HUES48 (cell line): ENCODE data around the gene IQSEC3.

Experiments
- H3K27ac ChIP-seq: one replicate; pipeline ENCODE4 v1.7.0; 2013; ENCODE audit warnings: low read depth, low read length, inconsistent platforms
- H3K27me3 ChIP-seq: 2 replicates; pipeline ENCODE4 v1.6.1; 2013; ENCODE audit warnings: mild to moderate bottlenecking, low read length; ENCODE audit not compliant: control insufficient read depth, insufficient read depth
- H3K36me3 ChIP-seq: 2 replicates; pipeline ENCODE4 v1.6.1; 2013; ENCODE audit warnings: low read length; ENCODE audit not compliant: control insufficient read depth, insufficient read depth
- H3K4me1 ChIP-seq: 2 replicates; pipeline ENCODE4 v1.6.1; 2013; ENCODE audit warnings: mild to moderate bottlenecking, low read length; ENCODE audit not compliant: control insufficient read depth, insufficient read depth
- H3K4me3 ChIP-seq: 2 replicates; pipeline ENCODE4 v1.5.1; 2013; ENCODE audit warnings: mild to moderate bottlenecking, low read depth, low read length
- H3K9ac ChIP-seq: 2 replicates; pipeline ENCODE4 v1.6.1; 2013; ENCODE audit warnings: mild to moderate bottlenecking, low read depth, low read length, moderate library complexity
- H3K9me3 ChIP-seq: 2 replicates; pipeline ENCODE4 v1.6.1; 2013; ENCODE audit warnings: low read length; ENCODE audit not compliant: control insufficient read depth, insufficient read depth

The IQSEC3 gene

DNA sequence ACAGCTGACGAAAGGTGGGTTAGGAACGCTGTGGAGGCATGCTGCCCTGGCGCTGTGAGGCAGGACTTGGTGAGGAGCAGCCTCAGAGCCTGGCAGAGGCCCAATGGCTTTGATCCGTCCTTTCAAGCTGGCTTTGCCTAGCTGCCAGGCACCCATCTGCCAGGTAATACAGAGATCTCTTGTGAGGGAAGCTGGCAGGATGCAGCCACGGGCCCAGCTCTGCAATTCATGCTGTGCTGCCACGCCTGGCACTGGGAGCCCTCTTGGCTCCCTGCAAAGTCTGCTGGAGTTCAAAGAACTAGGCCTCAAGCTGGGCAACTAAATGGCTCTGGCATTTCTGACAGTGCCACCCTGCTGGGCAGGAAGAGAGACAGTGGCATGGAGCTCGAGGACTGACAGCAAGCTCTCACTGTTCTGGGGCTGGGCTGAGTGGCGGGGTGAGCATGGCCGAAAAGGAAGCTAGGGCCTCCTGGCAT is 18.7 kb downstream of the IQSEC3 start:
- Histone ChIP-seq H3K9ac (no peak overlapping the region), H3K27ac (no peak overlapping the region), H3K36me3 (no peaks in the 10 kb centered on the region), H3K27me3 (peaks cover under 1% of the 10 kb centered on the region), H3K4me3 (no peak overlapping the region), H3K9me3 (peaks cover 4% of the 10 kb centered on the region; the same call in 1 of the 2 replicates), H3K4me1 (no peaks in the 10 kb centered on the region)

DNA sequence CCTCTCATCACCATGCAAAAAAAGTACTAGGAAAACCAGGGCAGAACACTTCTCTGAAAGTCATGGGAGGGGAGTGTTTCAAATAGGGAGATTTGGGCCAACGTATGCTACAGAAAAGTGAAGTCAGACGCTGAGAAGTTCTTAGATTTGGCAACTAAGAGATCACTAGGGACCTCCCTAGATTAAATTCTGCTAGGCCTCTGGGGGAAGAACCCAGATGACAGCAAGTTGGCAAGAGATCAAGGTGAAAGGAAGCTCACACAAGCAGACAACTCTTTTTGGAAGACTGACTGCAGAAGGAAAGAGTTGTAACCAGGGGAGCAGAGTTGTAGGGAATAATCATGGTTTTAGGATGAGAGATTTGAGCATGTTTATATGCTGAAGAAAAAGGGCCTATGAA is 20.7 kb downstream of the IQSEC3 start:
- Histone ChIP-seq H3K27ac (no peak overlapping the region), H3K4me1 (no peaks in the 10 kb centered on the region), H3K9ac (no peak overlapping the region), H3K4me3 (no peak overlapping the region), H3K9me3 (peaks cover 4% of the 10 kb centered on the region; the same call in 1 of the 2 replicates), H3K27me3 (no peaks in the 10 kb centered on the region), H3K36me3 (no peaks in the 10 kb centered on the region)

DNA sequence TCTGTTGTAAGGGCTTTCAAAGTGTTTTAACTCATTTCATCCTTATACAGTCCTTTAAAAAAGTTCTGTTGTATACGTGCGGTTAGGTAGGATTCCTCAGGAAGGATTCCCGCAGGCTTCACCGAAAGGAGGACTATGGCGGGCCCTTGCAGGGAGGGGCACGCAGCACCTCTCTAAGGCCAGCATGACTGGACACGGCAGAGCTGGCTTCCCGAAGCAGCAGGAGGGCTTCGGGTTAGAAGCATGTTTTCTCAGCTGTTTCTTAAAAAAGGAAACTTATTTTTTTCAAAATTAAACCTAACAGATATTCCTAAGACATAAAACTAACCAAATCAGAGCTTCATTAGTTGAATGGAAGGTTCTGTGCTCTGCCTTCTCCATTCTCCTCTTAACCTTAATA is 21.3 kb downstream of the IQSEC3 start:
- Histone ChIP-seq H3K9ac (no peak overlapping the region), H3K27ac (no peak overlapping the region), H3K9me3 (peaks cover 4% of the 10 kb centered on the region; the same call in 1 of the 2 replicates), H3K27me3 (no peaks in the 10 kb centered on the region), H3K4me3 (no peak overlapping the region), H3K36me3 (no peaks in the 10 kb centered on the region), H3K4me1 (no peaks in the 10 kb centered on the region)

DNA sequence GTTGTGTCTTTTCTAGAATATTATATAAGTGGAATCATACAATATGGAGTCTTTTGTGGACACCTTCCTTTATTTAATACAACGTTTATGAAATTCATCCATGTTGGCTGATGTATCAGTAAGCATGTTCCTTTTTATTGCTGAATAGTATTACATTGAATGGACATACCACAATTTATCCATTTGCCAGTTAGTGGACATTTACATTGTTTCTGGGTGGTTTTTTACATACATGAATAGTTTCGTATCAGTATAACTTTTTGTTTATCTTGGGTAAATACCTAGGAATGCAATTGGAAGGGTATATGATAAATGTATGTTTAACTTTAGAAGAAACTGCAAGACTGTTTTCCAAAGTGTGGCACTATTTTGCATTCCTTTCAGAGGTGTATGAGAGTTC is 23.1 kb downstream of the IQSEC3 start:
- H3K36me3 ChIP-seq, result no peaks in the 10 kb centered on the region
- no peak overlapping the region for H3K4me3 ChIP-seq
- no peak overlapping the region for H3K27ac ChIP-seq
- H3K9ac ChIP-seq, result no peak overlapping the region
- H3K27me3 ChIP-seq, result no peaks in the 10 kb centered on the region
- no peaks in the 10 kb centered on the region for H3K4me1 ChIP-seq
- peaks cover 4% of the 10 kb centered on the region; the same call in 1 of the 2 replicates for H3K9me3 ChIP-seq

DNA sequence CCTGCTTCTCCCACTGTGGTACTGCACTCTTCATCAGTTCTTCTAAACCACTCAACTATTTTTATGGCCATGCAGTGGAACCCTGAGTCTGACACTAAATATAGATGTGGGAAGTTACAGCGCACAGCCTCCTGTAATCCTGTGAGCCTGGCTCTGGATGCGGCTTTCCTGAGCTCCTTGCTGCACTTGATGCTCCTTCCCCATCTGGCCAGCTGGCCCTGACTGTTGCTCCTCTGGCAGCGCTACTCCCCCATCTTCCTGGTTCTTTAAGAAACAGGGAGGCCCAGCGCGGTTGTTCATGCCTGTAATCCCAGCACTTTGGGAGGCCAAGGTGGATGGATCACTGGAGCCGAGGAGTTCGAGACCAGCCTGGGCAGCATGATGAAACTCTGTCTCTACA is 24.6 kb downstream of the IQSEC3 start:
- Histone ChIP-seq H3K4me1 (no peaks in the 10 kb centered on the region), H3K36me3 (no peaks in the 10 kb centered on the region)

DNA sequence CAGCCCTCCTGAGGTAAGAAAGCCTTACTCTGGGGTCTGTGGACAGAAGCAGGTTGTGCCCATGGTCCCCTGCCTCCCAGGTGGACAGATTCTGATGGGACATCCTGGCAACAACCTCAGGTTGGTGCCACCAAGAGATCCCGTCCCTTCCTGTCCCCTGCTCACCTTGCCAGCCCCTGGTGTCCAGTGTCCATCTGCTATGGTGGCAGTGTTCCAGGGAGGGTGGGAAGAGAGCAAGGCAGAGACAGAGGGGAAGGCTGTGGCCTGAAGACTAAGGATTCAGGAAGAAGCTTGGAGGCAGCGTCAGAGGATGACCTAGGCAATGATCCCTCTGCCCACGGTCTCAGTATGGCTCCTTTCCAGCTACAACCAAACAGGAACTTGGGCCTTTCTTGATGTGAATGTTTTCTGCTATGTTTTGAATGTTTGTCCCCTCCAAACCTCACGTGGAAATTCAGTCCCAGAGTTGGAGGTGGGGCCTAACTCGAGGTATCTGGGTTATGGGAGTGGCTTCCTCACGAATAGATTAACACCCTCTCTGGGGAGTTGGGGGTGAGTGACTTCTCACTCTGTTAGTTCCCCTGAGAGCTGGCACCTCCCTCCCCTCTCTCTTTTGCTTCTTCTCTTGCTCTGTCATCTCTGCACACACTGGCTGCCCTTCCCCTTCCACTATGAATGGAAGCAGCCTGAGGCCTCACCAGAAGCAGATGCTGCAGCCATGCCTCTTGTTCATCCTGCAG is 26.9 kb downstream of the IQSEC3 start:
- Histone ChIP-seq H3K27ac (no peak overlapping the region), H3K4me1 (no peaks in the 10 kb centered on the region), H3K9ac (no peak overlapping the region), H3K4me3 (no peak overlapping the region), H3K36me3 (no peaks in the 10 kb centered on the region), H3K9me3 (peaks cover 4% of the 10 kb centered on the region; the same call in 1 of the 2 replicates), H3K27me3 (peaks cover 5% of the 10 kb centered on the region; the same call in 1 of the 2 replicates)

More for the DNA sequence above, 24.6 kb downstream of the IQSEC3 start:
- Histone ChIP-seq H3K9me3 (peaks cover 4% of the 10 kb centered on the region; the same call in 1 of the 2 replicates), H3K27me3 (no peaks in the 10 kb centered on the region), H3K9ac (no peak overlapping the region), H3K27ac (no peak overlapping the region), H3K4me3 (no peak overlapping the region)

DNA sequence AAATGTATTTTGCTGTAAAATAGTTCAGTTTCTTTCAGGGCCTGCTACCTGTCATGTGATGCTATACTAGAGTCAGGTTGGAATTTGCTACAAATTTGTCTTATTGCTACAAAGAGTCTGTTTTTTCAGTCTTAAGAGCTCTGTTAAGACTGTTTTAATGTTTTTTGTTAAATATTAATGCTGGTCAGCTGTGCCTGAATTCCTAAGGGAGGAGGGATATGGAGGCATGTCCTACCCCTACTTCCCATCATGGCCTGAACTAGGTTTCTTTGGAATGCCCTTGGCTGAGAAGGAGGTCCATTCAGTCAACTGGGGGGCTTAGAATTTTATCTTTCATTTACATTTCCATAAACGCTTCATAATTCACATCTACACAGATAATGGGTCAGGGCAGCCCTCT is 30.0 kb downstream of the IQSEC3 start:
- H3K27me3 ChIP-seq, result peaks cover 18% of the 10 kb centered on the region
- H3K9ac ChIP-seq, result no peak overlapping the region
- H3K4me1 ChIP-seq, result peaks cover 14% of the 10 kb centered on the region
- H3K4me3 ChIP-seq, result no peak overlapping the region
- H3K27ac ChIP-seq, result no peak overlapping the region
- H3K36me3 ChIP-seq, result no peaks in the 10 kb centered on the region
- no peaks in the 10 kb centered on the region for H3K9me3 ChIP-seq

DNA sequence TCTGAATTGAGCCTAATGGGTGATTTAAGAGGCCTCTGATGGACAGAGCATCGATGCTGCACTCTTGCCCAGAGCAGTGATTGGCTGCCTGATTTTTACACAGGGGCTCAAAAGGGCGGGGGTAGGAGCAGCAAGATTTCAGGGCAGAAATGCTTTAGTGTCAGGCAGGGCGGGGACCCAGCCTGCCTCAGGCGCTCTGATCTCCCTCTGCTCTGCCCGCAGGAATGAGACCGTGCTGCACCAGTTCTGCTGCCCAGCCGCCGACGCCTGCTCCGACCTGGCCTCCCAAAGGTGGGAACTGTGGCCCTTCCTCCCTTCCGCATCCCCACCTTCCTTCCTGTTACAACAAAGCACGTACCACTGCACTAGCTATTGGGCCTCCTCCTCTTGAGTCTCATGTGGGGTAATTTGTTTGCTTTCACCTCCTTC is 32.4 kb downstream of the IQSEC3 start:
- no peaks in the 10 kb centered on the region for H3K36me3 ChIP-seq
- H3K4me3 ChIP-seq, result peak overlapping the region; percentile 30; the same call in 1 of the 2 replicates
- H3K9me3 ChIP-seq, result no peaks in the 10 kb centered on the region
- peaks cover 23% of the 10 kb centered on the region for H3K4me1 ChIP-seq
- H3K9ac ChIP-seq, result no peak overlapping the region; the same call in 1 of the 2 replicates
- H3K27me3 ChIP-seq, result peaks cover 18% of the 10 kb centered on the region
- H3K27ac ChIP-seq, result no peak overlapping the region

DNA sequence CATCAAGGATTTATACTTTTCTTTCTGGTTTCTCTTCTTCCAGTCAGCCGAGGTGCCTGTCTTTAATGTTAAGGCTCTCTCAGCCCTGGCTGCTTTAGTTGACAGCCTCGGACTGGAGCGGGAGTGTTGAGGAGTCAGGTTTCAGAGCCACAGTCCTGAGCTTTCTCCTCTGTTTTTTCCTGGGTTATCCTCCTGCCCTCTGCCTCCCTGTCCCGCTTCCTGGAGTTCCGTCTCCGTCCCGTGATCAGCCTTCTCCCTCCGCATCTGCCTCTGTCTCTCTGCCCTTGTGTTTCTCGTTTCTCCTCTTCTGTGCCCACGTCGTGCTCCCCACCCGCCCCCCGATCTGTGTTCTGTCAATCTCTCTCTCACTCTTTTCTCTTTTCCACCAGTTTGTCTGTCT is 33.0 kb downstream of the IQSEC3 start:
- H3K27ac ChIP-seq, result no peak overlapping the region
- H3K9me3 ChIP-seq, result no peaks in the 10 kb centered on the region
- no peaks in the 10 kb centered on the region for H3K36me3 ChIP-seq
- H3K9ac ChIP-seq, result no peak overlapping the region
- H3K27me3 ChIP-seq, result peaks cover 18% of the 10 kb centered on the region
- peak overlapping the region; percentile 30; the same call in 1 of the 2 replicates for H3K4me3 ChIP-seq
- peaks cover 23% of the 10 kb centered on the region for H3K4me1 ChIP-seq

DNA sequence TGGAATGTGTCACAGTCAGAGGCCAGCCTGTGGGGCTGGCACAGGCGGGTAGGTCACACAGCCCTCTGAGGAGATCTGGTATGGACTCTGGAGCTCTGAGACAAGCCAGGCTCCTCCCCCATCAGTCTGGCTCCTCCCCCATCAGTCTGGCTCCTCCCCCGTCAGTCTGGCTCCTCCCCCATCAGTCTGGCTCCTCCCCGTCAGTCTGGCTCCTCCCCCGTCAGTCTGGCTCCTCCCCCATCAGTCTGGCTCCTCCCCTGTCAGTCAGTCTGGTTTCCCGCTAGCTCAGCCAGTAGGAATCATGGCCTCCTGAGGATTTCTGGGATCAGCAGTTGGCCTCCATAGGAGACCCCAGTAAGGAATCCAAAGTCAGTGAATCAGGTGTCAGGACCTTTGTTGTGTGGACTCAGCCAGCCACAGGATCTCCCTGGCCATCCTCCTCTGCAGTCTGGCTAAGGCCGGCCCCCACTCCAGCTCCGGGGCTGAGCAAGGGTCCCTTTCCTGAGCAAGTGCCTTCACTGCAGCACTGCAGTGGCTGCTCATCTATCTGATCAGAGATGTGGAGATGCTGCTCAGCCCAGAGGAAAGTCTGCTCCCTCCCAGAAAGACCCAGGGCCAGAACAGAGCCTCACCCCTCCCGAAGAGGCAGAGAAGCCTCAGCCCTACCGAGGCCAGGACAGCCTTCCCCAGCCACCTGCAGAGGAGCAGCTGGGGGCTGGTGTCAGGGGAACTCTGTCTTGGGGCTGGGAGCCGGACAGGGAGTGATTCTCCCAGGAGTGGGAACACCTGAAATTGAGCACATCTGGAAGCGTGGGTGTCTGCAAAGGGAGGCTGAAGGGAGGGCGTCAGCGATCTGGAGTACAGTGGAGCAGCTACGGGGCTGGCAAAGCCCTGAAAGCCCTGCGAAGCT is 35.7 kb downstream of the IQSEC3 start:
- H3K4me3 ChIP-seq, result no peak overlapping the region
- H3K27ac ChIP-seq, result no peak overlapping the region
- peaks cover 26% of the 10 kb centered on the region for H3K4me1 ChIP-seq
- no peaks in the 10 kb centered on the region for H3K36me3 ChIP-seq
- peaks cover 18% of the 10 kb centered on the region for H3K27me3 ChIP-seq
- no peak overlapping the region for H3K9ac ChIP-seq
- no peaks in the 10 kb centered on the region for H3K9me3 ChIP-seq

DNA sequence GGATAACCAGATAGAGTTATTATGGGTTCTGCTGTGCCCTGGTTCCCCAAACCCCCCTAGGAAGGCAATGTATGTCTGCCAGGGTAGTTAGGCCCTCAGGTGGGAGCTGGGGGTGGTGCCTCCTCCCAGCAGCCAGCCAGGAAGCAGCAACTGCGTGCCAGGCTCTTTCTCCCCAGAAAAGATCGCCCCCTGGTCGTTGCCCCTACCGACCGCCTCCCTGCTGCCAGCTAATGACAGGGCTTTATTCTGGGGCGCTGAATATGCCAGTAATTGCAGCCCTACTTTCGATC is 36.3 kb downstream of the IQSEC3 start:
- Histone ChIP-seq H3K27ac (no peak overlapping the region), H3K4me1 (peaks cover 26% of the 10 kb centered on the region), H3K9me3 (no peaks in the 10 kb centered on the region), H3K4me3 (peak overlapping the region; percentile 33; the same call in 1 of the 2 replicates), H3K9ac (no peak overlapping the region), H3K36me3 (no peaks in the 10 kb centered on the region), H3K27me3 (peaks cover 18% of the 10 kb centered on the region)
